CD14-positive monocyte (primary cell): Measurements from ENCODE around the gene FST. TPM values are rescaled to one million over a fixed set of nuclear protein-coding genes. Genes with fewer than 3 reads are reported as not detected.

ENCODE experiments used
- DNase-seq, 3 donors: peaks; one replicate each; pipeline ENCODE4 v3.0.0-alpha.2; 2011 to 2022
- H2AFZ ChIP-seq: 2 replicates; pipeline ENCODE4 v1.6.0; 2012; ENCODE audit warnings: mild to moderate bottlenecking, low read depth, low read length, inconsistent platforms; ENCODE audit not compliant: insufficient read depth, poor library complexity, severe bottlenecking
- H3K27ac ChIP-seq, 2 donors: 1 replicate in 1 of 2; 2 replicates in 1 of 2; pipeline ENCODE4 v1.5.1; 2012 to 2013; ENCODE audit warnings: low read length in 2 of 2, control low read depth in 1 of 2, inconsistent platforms in 1 of 2, low read depth in 1 of 2, mild to moderate bottlenecking in 1 of 2
- H3K27me3 ChIP-seq, 2 donors: one replicate each; pipeline versions ENCODE4 v1.6.0 to v1.6.1; 2011 to 2013; ENCODE audit warnings: low read length in 2 of 2; ENCODE audit not compliant: control insufficient read depth in 2 of 2, insufficient read depth in 2 of 2
- H3K36me3 ChIP-seq, 2 donors: replicated peaks in 1 of 2; 1 replicate in 1 of 2; 2 replicates in 1 of 2; pipeline versions ENCODE4 v1.5.1 to v1.6.1; 2012 to 2013; ENCODE audit warnings: low read length in 2 of 2, control low read depth in 1 of 2, inconsistent platforms in 1 of 2, mild to moderate bottlenecking in 1 of 2; ENCODE audit not compliant: insufficient read depth in 2 of 2, control insufficient read depth in 1 of 2
- H3K4me1 ChIP-seq, 2 donors: 1 replicate in 1 of 2; 2 replicates in 1 of 2; pipeline versions ENCODE4 v1.5.1 to v1.6.1; 2012 to 2013; ENCODE audit warnings: low read length in 2 of 2, control low read depth in 1 of 2, inconsistent platforms in 1 of 2, mild to moderate bottlenecking in 1 of 2, moderate library complexity in 1 of 2; ENCODE audit not compliant: insufficient read depth in 2 of 2, control insufficient read depth in 1 of 2
- H3K4me2 ChIP-seq: replicated peaks from 2 replicates; pipeline ENCODE3; 2012; ENCODE audit warnings: low read length, moderate library complexity, mild to moderate bottlenecking; ENCODE audit not compliant: poor library complexity, severe bottlenecking; ENCODE audit errors: extremely low read depth
- H3K4me3 ChIP-seq, 3 experiments: fragments of 200-600 bp in 1 of 3; sonication (generic) in 1 of 3; replicated peaks in 1 of 3; 1 replicate in 2 of 3; 2 replicates in 1 of 3; pipeline ENCODE4 v1.5.1; 2011 to 2013; ENCODE audit warnings: low read length in 3 of 3, mild to moderate bottlenecking in 3 of 3, control low read depth in 2 of 3, low read depth in 2 of 3, inconsistent platforms in 1 of 3, moderate library complexity in 1 of 3
- H3K79me2 ChIP-seq: 2 replicates; pipeline ENCODE4 v1.6.0; 2012; ENCODE audit warnings: mild to moderate bottlenecking, control low read depth, inconsistent platforms, low read length, moderate library complexity; ENCODE audit not compliant: insufficient read depth
- H3K9ac ChIP-seq: 2 replicates; pipeline ENCODE4 v1.6.0; 2017; ENCODE audit warnings: low read length, mild to moderate bottlenecking; ENCODE audit not compliant: insufficient read depth, poor library complexity, severe bottlenecking
- H3K9me3 ChIP-seq, 2 donors: replicated peaks in 1 of 2; 1 replicate in 1 of 2; 2 replicates in 1 of 2; pipeline versions ENCODE4 v1.5.1 to v1.6.1; 2012 to 2013; ENCODE audit warnings: low read length in 2 of 2, control low read depth in 1 of 2; ENCODE audit not compliant: control insufficient read depth in 1 of 2, insufficient read depth in 1 of 2
- H4K20me1 ChIP-seq: 2 replicates; pipeline ENCODE4 v1.6.0; 2012; ENCODE audit warnings: mild to moderate bottlenecking, low read length, control low read depth, moderate library complexity; ENCODE audit not compliant: insufficient read depth
- H3K27ac Mint-ChIP-seq, 7 donors: one replicate each; pipeline ENCODE4 v1.8.0; 2020; ENCODE audit warnings: mild to moderate bottlenecking in 7 of 7, mixed read lengths in 7 of 7, moderate library complexity in 6 of 7, inconsistent platforms in 2 of 7
- H3K27me3 Mint-ChIP-seq, 3 donors: one replicate each; pipeline ENCODE4 v1.8.0; 2021 to 2022; ENCODE audit warnings: low read depth in 3 of 3, mild to moderate bottlenecking in 3 of 3, mixed read lengths in 3 of 3, moderate library complexity in 3 of 3, inconsistent platforms in 1 of 3
- H3K36me3 Mint-ChIP-seq, 2 donors: one replicate each; pipeline ENCODE4 v1.8.0; 2020; ENCODE audit warnings: mixed read lengths in 2 of 2, inconsistent platforms in 1 of 2, mild to moderate bottlenecking in 1 of 2
- H3K4me1 Mint-ChIP-seq: one replicate; pipeline ENCODE4 v1.8.0; 2020; ENCODE audit warnings: mild to moderate bottlenecking, mixed read lengths
- H3K4me3 Mint-ChIP-seq, 2 donors: one replicate each; pipeline ENCODE4 v1.8.0; 2020; ENCODE audit warnings: mild to moderate bottlenecking in 2 of 2, mixed read lengths in 2 of 2, moderate library complexity in 1 of 2
- H3K9me3 Mint-ChIP-seq, 7 donors: one replicate each; pipeline ENCODE4 v1.8.0; 2020 to 2022; ENCODE audit warnings: mixed read lengths in 7 of 7, mild to moderate bottlenecking in 6 of 7, moderate library complexity in 6 of 7, inconsistent platforms in 2 of 7
- WGBS: methylation state at CpG from one replicate; pipeline ENCODE4 v1.1.5; 2013; ENCODE audit warnings: missing lambda C conversion rate; ENCODE audit not compliant: insufficient coverage; 5-methylcytosine and 5-hydroxymethylcytosine counted together
- intact Hi-C, 2 donors: fragments of 100-400 bp; cut with micrococcal nuclease; formaldehyde crosslinking; loops; one replicate each; pipeline versions ENCODE4 v1.15.0 to v1.15.1; 2023
- polyA plus RNA-seq, 3 donors: library from polyadenylated mRNA; depleted of rRNA in 1 of 3; unstranded in 2 of 3; stranded (reverse) in 1 of 3; fragments of 300-500 nt in 2 of 3; fragments of >200 nt in 1 of 3; fragmentation: Illumina TruSeq in 2 of 3; gene quantifications; 1 replicate in 2 of 3; 2 replicates in 1 of 3; pipeline ENCODE4 v1.2.3, GENCODE V29; 2012 to 2021
- TF ChIP-seq, protein P1 (sequence below): fragments of 200-600 bp; IDR thresholded peaks from one replicate; pipeline ENCODE4 v1.8.0; 2022; ENCODE audit warnings: antibody characterized with exemption, mild to moderate bottlenecking

The FST gene
- polyA plus RNA-seq, 3 donors: 0.23 TPM; not detected in 2

DNA sequence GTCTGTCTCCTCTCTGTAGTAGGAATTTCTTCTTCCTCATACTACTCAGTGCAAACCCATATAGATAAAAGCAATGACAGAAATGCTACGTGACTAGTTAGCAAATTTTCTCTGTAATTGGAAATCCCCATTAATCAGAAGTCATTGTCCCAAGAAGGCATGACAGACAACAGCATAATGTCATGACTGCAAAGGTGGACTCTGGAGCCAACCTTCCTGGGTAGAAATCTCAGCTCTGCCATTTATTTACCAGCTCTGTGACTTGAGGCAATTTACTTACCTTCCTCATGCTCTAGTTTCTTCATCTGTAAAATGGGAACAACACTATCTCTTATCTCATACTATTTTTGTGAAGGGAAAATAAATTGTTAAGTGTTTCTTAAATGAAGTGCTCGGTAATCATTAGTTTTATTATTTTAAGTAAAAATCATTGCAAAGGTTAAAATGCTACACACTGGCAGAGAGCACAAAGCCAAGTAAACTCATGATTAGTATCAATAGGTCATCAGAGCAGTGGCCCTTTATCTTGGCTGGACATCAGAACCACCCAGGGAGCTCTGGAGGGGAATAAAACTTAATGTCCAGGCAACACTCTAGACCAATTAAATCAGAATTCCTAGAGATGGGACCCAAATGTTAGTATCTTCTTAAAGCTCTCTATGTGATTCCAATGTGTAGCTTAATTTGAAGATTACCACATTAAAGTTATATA is 43.8 kb upstream of the FST start:
- H3K4me1 ChIP-seq: peaks cover 9 to 10% of the 10 kb centered on the region in 2 donors
- Mint-ChIP-seq H3K4me1 (peaks cover 17% of the 10 kb centered on the region), H3K27ac (no peak overlapping the region), H3K27me3 (peaks cover 0 to 2% (median 0%) of the 10 kb centered on the region in 3 donors), H3K36me3 (no peaks in the 10 kb centered on the region), H3K4me3 (no peak overlapping the region), H3K9me3 (peaks cover 0 to 1% (median 0%) of the 10 kb centered on the region in 7 donors)
- TF ChIP-seq, protein P1, sequence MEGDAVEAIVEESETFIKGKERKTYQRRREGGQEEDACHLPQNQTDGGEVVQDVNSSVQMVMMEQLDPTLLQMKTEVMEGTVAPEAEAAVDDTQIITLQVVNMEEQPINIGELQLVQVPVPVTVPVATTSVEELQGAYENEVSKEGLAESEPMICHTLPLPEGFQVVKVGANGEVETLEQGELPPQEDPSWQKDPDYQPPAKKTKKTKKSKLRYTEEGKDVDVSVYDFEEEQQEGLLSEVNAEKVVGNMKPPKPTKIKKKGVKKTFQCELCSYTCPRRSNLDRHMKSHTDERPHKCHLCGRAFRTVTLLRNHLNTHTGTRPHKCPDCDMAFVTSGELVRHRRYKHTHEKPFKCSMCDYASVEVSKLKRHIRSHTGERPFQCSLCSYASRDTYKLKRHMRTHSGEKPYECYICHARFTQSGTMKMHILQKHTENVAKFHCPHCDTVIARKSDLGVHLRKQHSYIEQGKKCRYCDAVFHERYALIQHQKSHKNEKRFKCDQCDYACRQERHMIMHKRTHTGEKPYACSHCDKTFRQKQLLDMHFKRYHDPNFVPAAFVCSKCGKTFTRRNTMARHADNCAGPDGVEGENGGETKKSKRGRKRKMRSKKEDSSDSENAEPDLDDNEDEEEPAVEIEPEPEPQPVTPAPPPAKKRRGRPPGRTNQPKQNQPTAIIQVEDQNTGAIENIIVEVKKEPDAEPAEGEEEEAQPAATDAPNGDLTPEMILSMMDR: no peak
- intact Hi-C loops: no loop called here
- no CpG with 5 or more reads among the region's 2 CpGs for WGBS
- H3K9ac ChIP-seq: no peak overlapping the region
- no peak for DNase-seq
- no peak overlapping the region for H3K4me3 ChIP-seq
- H3K27me3 ChIP-seq: no peaks in the 10 kb centered on the region
- no peaks in the 10 kb centered on the region for H4K20me1 ChIP-seq
- H3K79me2 ChIP-seq: no peaks in the 10 kb centered on the region
- H3K9me3 ChIP-seq: no peaks in the 10 kb centered on the region
- H3K27ac ChIP-seq: no peak overlapping the region
- no peak overlapping the region for H2AFZ ChIP-seq
- no peak overlapping the region for H3K4me2 ChIP-seq
- no peaks in the 10 kb centered on the region for H3K36me3 ChIP-seq

DNA sequence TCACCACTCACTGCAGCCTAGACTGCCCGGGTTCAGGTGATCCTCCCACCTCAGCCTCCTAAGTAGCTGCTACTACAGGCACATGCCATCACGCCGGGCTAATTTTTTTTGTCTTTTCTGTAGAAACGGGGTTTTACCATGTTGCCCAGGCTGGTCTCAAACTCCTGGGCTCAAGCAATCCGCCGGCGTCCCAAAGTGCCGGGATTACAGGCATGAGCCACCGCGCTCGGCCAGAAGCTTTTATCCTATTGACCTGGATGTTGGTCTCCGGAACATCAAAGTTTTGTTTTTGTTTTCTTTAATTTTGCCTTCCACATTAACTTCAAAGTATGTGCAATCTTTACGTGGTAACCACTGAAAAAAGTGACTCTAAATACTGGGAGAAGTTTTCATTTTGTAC is 42.4 kb upstream of the FST start:
- peaks cover 17% of the 10 kb centered on the region for H3K4me1 Mint-ChIP-seq
- no peaks in the 10 kb centered on the region for H3K27me3 Mint-ChIP-seq
- Histone ChIP-seq H3K9me3 (no peaks in the 10 kb centered on the region), H3K9ac (no peak overlapping the region), H3K4me2 (no peak overlapping the region), H3K4me3 (no peak overlapping the region), H3K79me2 (no peaks in the 10 kb centered on the region), H2AFZ (no peak overlapping the region), H4K20me1 (no peaks in the 10 kb centered on the region), H3K36me3 (no peaks in the 10 kb centered on the region), H3K4me1 (peaks cover 9 to 10% of the 10 kb centered on the region in 2 donors), H3K27me3 (no peaks in the 10 kb centered on the region), H3K27ac (no peak overlapping the region)
- WGBS: 93% methylated on average over 3 of the region's 13 CpGs
- H3K9me3 Mint-ChIP-seq: peaks cover 0 to 1% (median 0%) of the 10 kb centered on the region in 7 donors
- DNase-seq: no peak
- intact Hi-C loops: no loop called here
- H3K4me3 Mint-ChIP-seq: no peak overlapping the region
- H3K36me3 Mint-ChIP-seq: no peaks in the 10 kb centered on the region
- H3K27ac Mint-ChIP-seq: no peak overlapping the region
- TF ChIP-seq, protein P1: no peak
